ENCODE measurements around the gene TP53. TPM values are rescaled to one million over a fixed set of nuclear protein-coding genes. Genes with fewer than 3 reads are reported as not detected.

TP53 gene
- total RNA-seq, 2 experiments from 2014 or later, result 69.2 to 172 TPM

- no peaks in the 10 kb centered on the region for H3K9me3 ChIP-seq (ENCODE audit: low read length)
- H3K4me3 ChIP-seq (ENCODE audit: low read depth, low read length, poor library complexity, severe bottlenecking), result no peak overlapping the region
- H3K79me2 ChIP-seq (ENCODE audit: insufficient read depth, low read depth, low read length), result no peaks in the 10 kb centered on the region
- no peak overlapping the region for H3K27ac ChIP-seq (ENCODE audit: low read depth, low read length, poor library complexity, severe bottlenecking)
- no peaks in the 10 kb centered on the region; the same call in 1 of the 2 replicates for H4K20me1 ChIP-seq (ENCODE audit: insufficient read depth, low read length)
- no peaks in the 10 kb centered on the region for H3K9me2 ChIP-seq (ENCODE audit: insufficient read depth, low read length)
- H2AFZ ChIP-seq (ENCODE audit: low read length), result no peak overlapping the region
- H3K4me2 ChIP-seq (ENCODE audit: low read length), result no peak overlapping the region
- ChIA-PET CTCF (ENCODE audit: unreplicated experiment) (no interaction called here), POLR2A (interaction anchor here (0.6 kb wide), 1 partner anchor 372 kb away, joined by 3 read pairs; no protein-coding TSS in a partner anchor)
- TF ChIP-seq EZH2phosphoT487 (IDR thresholded peaks at IDR 0.05; ENCODE audit: borderline replicate concordance, low read depth, low read length), result no peak
- TF ChIP-seq, protein P1, sequence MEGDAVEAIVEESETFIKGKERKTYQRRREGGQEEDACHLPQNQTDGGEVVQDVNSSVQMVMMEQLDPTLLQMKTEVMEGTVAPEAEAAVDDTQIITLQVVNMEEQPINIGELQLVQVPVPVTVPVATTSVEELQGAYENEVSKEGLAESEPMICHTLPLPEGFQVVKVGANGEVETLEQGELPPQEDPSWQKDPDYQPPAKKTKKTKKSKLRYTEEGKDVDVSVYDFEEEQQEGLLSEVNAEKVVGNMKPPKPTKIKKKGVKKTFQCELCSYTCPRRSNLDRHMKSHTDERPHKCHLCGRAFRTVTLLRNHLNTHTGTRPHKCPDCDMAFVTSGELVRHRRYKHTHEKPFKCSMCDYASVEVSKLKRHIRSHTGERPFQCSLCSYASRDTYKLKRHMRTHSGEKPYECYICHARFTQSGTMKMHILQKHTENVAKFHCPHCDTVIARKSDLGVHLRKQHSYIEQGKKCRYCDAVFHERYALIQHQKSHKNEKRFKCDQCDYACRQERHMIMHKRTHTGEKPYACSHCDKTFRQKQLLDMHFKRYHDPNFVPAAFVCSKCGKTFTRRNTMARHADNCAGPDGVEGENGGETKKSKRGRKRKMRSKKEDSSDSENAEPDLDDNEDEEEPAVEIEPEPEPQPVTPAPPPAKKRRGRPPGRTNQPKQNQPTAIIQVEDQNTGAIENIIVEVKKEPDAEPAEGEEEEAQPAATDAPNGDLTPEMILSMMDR (conservative IDR thresholded peaks at IDR 0.05; ENCODE audit: low read length), result no peak
- no TSS peak for BruUV-seq (replicated peaks)
- H3K36me3 ChIP-seq (ENCODE audit: insufficient read depth, low read length), result peaks cover 8% of the 10 kb centered on the region
- peak; percentile 34 for DNase-seq (ENCODE audit: low spot score)
- no peaks in the 10 kb centered on the region for H3K4me1 ChIP-seq (ENCODE audit: insufficient read depth, low read length, poor library complexity, severe bottlenecking)
- intact Hi-C loops (cut with micrococcal nuclease; ENCODE audit: unreplicated experiment), result no loop called here
These were observed 16.5 kb upstream of the TP53 start for GRCh38 chr17:7703584-7704479.

DNA sequence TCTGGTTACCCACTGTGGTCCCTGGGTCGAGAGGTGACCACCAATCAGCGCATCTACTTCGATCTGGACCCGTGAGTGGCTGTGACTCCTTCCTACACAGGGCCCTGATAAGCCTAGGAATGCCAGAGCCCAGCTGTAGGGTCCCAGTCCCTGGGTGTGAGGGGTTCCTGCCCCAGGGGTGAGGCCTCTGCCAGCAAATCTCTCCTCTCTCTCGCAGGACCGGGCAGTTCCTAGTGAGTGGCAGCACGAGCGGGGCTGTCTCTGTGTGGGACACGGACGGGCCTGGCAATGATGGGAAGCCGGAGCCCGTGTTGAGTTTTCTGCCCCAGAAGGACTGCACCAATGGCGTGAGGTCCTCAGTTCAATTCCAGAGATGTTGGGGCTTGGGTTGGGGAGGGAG is 15.5 kb upstream of the TP53 start:
- Histone ChIP-seq H3K9me2 (ENCODE audit: insufficient read depth, low read length) (no peaks in the 10 kb centered on the region), H3K36me3 (ENCODE audit: insufficient read depth, low read length) (peaks cover 13% of the 10 kb centered on the region), H4K20me1 (ENCODE audit: insufficient read depth, low read length) (no peaks in the 10 kb centered on the region; the same call in 1 of the 2 replicates), H3K9me3 (ENCODE audit: low read length) (no peaks in the 10 kb centered on the region), H3K27ac (ENCODE audit: low read depth, low read length, poor library complexity, severe bottlenecking) (no peak overlapping the region), H3K4me1 (ENCODE audit: insufficient read depth, low read length, poor library complexity, severe bottlenecking) (no peaks in the 10 kb centered on the region), H3K4me3 (ENCODE audit: low read depth, low read length, poor library complexity, severe bottlenecking) (no peak overlapping the region), H2AFZ (ENCODE audit: low read length) (no peak overlapping the region), H3K4me2 (ENCODE audit: low read length) (no peak overlapping the region), H3K79me2 (ENCODE audit: insufficient read depth, low read depth, low read length) (no peaks in the 10 kb centered on the region)
- intact Hi-C loops (cut with micrococcal nuclease; ENCODE audit: unreplicated experiment), result no loop called here
- ChIA-PET POLR2A (no interaction called here), CTCF (ENCODE audit: unreplicated experiment) (no interaction called here)
- TF ChIP-seq, protein P1 (conservative IDR thresholded peaks at IDR 0.05; ENCODE audit: low read length), result no peak
- no peak for TF ChIP-seq EZH2phosphoT487 (IDR thresholded peaks at IDR 0.05; ENCODE audit: borderline replicate concordance, low read depth, low read length)
- DNase-seq (ENCODE audit: low spot score), result no peak
- BruUV-seq (replicated peaks), result TSS peak; percentile 67

DNA sequence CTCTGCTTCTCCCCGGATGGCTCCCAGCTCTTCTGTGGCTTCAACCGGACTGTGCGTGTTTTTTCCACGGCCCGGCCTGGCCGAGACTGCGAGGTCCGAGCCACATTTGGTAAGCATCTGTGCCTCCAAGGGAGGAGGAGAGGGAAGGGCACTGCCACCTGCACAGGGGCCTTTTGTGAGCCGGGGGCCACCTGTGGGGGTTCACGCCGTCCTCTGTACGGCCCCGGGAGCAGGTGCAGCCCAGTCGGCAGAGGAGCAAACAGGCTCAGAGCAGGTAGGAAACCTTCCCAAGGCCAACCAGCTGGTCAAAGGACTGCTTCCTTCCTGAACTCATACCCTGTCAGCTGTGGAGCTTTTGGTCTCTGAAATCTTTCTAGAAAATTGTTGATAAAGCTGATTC is 14.4 kb upstream of the TP53 start:
- Histone ChIP-seq H3K4me2 (ENCODE audit: low read length) (no peak overlapping the region), H2AFZ (ENCODE audit: low read length) (no peak overlapping the region), H3K36me3 (ENCODE audit: insufficient read depth, low read length) (peaks cover 17% of the 10 kb centered on the region), H4K20me1 (ENCODE audit: insufficient read depth, low read length) (no peaks in the 10 kb centered on the region; the same call in 1 of the 2 replicates), H3K4me1 (ENCODE audit: insufficient read depth, low read length, poor library complexity, severe bottlenecking) (no peaks in the 10 kb centered on the region), H3K9me2 (ENCODE audit: insufficient read depth, low read length) (no peaks in the 10 kb centered on the region), H3K27ac (ENCODE audit: low read depth, low read length, poor library complexity, severe bottlenecking) (no peak overlapping the region), H3K79me2 (ENCODE audit: insufficient read depth, low read depth, low read length) (no peaks in the 10 kb centered on the region), H3K4me3 (ENCODE audit: low read depth, low read length, poor library complexity, severe bottlenecking) (no peak overlapping the region), H3K9me3 (ENCODE audit: low read length) (no peaks in the 10 kb centered on the region)
- POLR2A ChIA-PET, result no interaction called here
- no peak for TF ChIP-seq EZH2phosphoT487 (IDR thresholded peaks at IDR 0.05; ENCODE audit: borderline replicate concordance, low read depth, low read length)
- TF ChIP-seq, protein P1 (conservative IDR thresholded peaks at IDR 0.05; ENCODE audit: low read length), result no peak
- intact Hi-C loops (cut with micrococcal nuclease; ENCODE audit: unreplicated experiment), result no loop called here
- BruUV-seq (replicated peaks), result no TSS peak
- CTCF ChIA-PET (ENCODE audit: unreplicated experiment), result no interaction called here
- DNase-seq (ENCODE audit: low spot score), result no peak

All from OCI-LY7 (cell line).